GM21381 (cell line): ENCODE data around the gene CCL15.
"Not testable (repeated sequence)": the region's sequence is repeated elsewhere in the genome, so short reads cannot be mapped to it uniquely, and the experiment has no call there.

Experiments
- ATAC-seq: cut with Tn5 transposase; IDR thresholded peaks from one replicate; pipeline ENCODE4 v1.9.1; 2021; ENCODE audit warnings: mild to moderate bottlenecking, moderate library complexity; ENCODE audit not compliant: unreplicated experiment

Gene CCL15

GRCh38 chr17:35995346-35995745 lies 6.0 kb downstream of the CCL15 start:
- not testable (repeated sequence) for ATAC-seq

DNA sequence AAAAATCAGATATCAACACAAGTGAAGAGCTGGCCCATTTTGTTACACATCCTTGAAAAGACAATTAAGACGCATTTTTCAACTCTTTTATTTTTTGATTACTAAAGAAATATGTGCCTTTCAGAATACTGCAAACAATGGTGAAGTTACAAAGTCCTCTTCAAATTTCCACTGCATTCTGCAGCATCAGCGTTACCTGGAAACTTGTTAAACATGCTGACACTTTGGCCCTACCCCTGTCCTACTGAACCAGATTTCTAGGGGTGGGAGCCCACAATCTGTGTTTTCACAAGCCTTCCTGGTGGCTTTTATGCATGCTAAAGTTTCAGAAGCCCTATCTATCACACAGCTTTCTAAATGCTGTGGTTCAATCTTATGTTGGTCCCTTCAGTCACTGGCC lies 10.3 kb downstream of the CCL15 start:
- no peak for ATAC-seq

DNA sequence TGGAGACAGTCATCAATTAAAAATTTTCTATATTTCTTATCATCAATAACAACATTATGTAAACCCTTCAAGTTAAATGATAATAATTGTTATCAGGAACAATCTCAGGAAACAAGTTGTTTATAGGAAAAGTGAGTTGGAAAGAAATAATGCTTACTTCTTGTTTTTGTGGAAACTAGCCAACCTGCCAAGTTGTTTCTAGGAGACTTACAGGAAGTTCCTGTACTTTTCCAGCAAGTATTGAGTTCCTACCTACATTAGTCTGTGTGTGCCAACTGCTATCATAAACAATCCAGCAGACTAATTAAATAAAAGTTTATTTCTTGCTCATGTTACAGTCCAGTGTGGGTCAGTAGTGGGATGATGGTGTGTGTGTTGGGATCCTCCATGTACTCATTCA lies 13.2 kb downstream of the CCL15 start:
- ATAC-seq: no peak

GRCh38 chr17:35986643-35987042 lies 14.7 kb downstream of the CCL15 start, which contains the start of gene CCL14:
TSS of gene CCL14 (minus strand) at chr17:35986729. CDS start at chr17:35986649, 80 bp downstream.
- ATAC-seq: no peak

DNA sequence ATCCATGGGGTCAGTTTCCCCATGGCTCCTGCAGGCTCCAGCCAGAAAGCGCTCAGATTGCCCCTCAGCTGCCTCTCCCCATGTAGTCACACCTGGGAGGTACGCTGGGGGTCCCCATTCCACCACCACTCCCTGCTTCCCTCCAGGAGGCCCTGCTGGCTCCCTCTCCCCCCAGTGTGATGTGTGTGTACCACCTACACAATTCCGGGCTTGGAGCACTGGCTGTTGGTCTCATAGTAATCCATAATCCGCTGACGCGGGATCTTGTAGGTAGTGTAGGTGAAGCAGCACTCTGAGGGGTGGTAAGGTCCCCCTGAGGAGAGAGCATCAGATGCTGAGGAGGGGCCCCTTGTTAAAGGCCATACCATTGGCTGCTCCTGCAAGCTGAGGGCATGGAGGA lies 17.2 kb downstream of the CCL15 start:
- ATAC-seq: no peak

- no peak for ATAC-seq
Observed at GRCh38 chr17:35982409-35983191, 18.8 kb downstream of the CCL15 start.

GRCh38 chr17:35981908-35982330 lies 19.4 kb downstream of the CCL15 start:
- ATAC-seq: no peak

DNA sequence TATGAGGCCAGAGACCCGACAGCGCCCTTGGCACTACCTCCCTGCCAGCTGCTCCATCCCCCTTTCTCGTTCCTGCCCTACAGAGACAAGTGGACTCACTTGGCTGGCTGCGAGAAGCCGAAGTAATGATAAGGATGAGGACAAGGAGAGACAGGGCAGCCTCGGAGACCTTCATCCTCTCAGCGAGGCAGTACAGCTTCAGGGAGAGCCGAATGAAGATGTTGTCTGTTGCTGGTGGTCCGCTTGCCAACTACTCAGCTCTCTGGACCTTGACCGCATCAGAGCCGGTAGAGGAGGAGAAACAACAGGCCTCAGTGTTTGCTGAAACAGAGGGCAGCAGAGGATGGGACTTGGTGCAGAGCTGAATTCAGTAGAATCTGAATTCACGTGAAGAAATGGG lies 20.1 kb downstream of the CCL15 start, which contains the start of gene CCL16:
CCL16 (minus strand) TSS at position 252 of the 400 bp plus-strand sequence; CDS start at position 175, 77 bp downstream.
- no peak for ATAC-seq

DNA sequence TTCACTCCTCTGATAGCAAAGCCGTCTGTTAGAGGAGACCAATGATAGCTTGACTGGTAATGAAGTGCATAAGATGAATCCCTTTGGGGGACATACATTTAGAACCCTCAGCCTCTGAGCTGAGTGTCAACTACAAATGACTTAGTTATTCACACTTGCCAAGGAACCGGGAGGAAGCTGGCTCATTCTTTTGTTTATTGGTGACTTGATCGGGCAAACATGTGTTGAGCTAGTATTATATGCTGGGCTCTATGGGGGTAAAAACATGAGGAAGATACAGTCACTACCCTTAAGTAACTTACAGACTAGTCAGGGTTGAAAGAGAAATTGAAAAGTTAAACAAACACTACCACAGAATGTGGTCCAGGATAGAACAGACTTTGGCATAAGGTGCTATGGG lies 23.0 kb downstream of the CCL15 start:
- ATAC-seq: no peak

DNA sequence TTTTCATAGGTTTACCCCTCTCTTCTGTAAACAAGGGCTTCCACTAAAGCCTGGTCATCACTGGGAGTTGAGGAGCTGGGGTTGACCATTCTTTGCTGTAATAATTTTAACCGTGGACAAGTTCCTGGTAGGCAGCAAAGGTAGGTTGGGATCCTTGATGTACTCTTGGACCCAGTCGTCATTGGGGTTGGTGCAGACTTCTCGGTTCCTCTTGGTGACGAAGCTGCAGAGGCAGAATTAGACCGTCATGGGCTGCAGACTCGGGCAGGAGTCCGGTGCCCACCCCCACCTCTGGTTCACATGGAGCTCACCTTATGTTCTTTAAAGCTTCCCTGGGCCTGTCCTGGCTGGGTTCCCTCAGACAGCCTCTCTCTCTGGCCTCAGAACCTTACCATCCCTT lies 23.8 kb downstream of the CCL15 start:
- ATAC-seq: no peak

GRCh38 chr17:35973333-35974260 lies 27.8 kb downstream of the CCL15 start:
- no peak for ATAC-seq

DNA sequence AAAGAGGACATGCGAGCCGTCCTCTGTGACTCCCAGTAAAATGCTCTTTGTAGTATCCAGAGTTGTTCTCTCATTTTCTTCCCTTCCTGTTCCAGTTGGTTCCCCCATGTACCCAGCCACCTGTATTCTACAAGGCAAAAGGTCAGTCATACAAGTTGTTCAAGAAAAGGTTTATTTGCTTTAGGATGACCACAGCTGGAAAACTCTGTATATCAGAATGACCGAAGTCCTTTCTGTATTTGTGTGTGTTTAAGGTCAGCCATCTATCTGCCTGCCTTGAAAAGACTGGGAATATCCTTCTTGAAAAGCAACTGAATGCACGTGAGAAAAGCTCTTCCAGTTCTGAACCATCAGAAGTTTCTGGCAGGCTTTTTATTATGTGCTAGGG lies 28.4 kb downstream of the CCL15 start:
- ATAC-seq: no peak

DNA sequence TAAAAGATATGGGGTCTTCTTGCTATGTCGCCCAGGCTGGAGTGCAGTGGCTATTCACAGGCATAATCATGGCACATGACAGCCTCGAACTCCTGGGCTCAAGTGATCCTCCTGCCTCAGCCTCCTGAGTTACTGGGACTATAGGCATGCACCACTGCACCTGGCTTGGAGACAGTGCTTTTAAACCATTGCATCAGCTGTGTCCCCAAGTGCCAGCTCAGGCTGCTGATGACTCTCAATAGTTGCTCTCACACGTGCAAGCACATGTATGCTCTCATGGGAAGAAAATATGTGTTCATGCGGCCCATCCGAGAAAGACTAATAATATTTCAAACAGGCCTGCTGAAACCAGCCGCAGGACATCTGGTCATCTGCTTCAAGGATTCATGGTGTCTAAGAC lies 28.8 kb downstream of the CCL15 start:
- ATAC-seq: no peak

- no peak for ATAC-seq
Observed at GRCh38 chr17:35972066-35972465, 29.3 kb downstream of the CCL15 start.

GRCh38 chr17:35969558-35970380 lies 31.6 kb downstream of the CCL15 start:
- no peak for ATAC-seq

GRCh38 chr17:35968520-35969054 lies 32.8 kb downstream of the CCL15 start:
- ATAC-seq: no peak

- no peak for ATAC-seq
Observed at GRCh38 chr17:35965272-35965671, 36.1 kb downstream of the CCL15 start.

DNA sequence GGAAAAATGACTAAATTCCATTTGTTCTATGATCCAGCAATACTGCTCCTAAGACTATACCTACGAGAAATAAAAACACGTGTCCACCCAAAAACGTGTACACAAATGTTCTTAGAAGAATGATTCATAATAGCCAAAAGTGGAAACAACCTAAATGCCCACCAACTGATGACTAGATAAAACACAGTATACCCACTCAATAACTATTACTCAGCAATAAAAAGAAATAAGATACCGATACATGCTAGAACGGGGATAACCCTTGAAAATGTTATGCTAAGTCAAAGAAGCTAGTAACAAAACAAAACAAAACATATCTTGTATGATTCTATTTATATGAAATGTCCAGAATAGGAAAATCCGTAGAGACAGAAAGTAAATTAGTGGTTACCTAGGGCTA lies 37.7 kb downstream of the CCL15 start:
- ATAC-seq: no peak

DNA sequence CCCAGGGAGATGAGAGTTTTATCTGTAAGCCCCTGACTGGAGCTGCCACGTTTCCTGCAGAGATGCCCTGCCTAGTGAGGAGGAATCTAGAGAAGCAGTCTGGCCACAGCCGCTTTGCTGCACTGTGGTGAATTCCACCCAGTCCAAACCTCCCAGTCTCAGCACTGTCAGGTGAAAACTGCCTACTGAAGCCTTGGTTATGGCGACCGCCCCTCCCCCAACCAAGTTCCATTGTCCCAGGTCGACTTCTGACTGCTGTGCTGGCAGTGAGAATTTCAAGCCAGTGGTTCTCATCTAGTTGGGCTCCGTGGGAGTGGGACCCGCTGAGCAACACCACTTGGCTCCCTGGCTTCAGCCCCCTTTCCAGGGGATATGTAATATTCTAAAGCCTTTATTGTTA lies 47.6 kb downstream of the CCL15 start:
- no peak for ATAC-seq

DNA sequence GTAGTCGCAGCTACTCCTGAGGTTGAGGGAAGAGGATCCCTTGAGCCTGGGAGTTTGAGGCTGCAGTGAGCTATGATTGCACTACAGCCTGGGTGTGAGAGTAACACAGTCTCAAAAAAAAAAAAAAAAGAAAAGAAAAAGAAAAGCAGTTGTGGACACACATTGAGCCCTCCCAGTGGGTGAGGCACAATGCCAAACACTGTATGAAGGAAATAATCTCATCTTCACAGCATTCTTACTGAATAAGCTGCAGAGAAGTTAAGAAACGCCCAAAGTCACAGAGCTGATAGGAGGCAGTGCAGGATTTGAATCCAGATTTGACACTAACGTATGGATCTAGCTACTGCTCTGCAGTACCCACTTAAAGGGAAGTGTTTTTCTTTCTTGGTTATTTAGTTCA lies 52.0 kb downstream of the CCL15 start:
- ATAC-seq: no peak

DNA sequence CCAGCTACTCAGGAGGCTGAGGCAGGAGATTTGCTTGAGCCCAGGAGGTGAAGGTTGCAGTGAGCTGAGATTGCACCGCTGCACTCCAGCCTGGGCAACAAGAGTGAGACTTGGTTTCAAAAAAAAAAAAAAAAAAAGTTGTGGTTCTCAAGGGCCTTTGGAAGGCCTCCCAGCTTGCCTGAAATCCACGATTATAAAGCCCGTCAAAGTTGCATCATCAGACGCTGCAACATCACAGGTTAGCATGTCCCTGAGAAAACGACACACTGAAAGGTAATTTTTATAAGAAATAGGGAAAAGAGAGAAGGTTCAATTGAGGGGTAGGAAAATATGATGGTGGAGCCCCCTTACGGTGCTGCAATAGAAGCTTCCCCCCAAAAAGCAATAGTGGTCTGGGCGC lies 53.3 kb downstream of the CCL15 start:
- ATAC-seq: no peak
